Left lung (tissue), 10 donors: ENCODE results near the gene IGDCC3. TPM values are rescaled to one million over a fixed set of nuclear protein-coding genes. Genes with fewer than 3 reads are reported as not detected.

Experiments
- ATAC-seq: fragments of 200-7000 bp; cut with Tn5 transposase; one replicate; pipeline ENCODE4 v1.9.1; 2020; ENCODE audit warnings: moderate library complexity
- DNase-seq, 4 donors: peaks; one replicate each; pipeline ENCODE4 v3.0.0-alpha.2; 2013 to 2020
- H3K27ac ChIP-seq, 2 donors: fragments of 200-600 bp; sonication (generic) in 1 of 2; one replicate each; pipeline versions ENCODE4 v1.5.0 to v1.8.0; 2020 to 2021
- H3K27me3 ChIP-seq, 2 donors: fragments of 200-600 bp; sonication (generic) in 1 of 2; one replicate each; pipeline versions ENCODE4 v1.5.0 to v1.8.0; 2020 to 2021
- H3K36me3 ChIP-seq, 2 donors: fragments of 200-600 bp; sonication (generic) in 1 of 2; one replicate each; pipeline versions ENCODE4 v1.5.0 to v1.8.0; 2020 to 2021
- H3K4me1 ChIP-seq, 2 donors: fragments of 200-600 bp; one replicate each; pipeline ENCODE4 v1.8.0; 2021
- H3K4me3 ChIP-seq, 2 donors: fragments of 200-600 bp; sonication (generic) in 1 of 2; one replicate each; pipeline versions ENCODE4 v1.5.0 to v1.8.0; 2020 to 2021; ENCODE audit warnings: mild to moderate bottlenecking in 1 of 2
- H3K9me3 ChIP-seq, 2 donors: fragments of 200-600 bp; sonication (generic) in 1 of 2; one replicate each; pipeline versions ENCODE4 v1.5.0 to v1.8.0; 2020 to 2021
- CTCF ChIP-seq, 2 donors: fragments of 200-600 bp; sonication (generic) in 1 of 2; IDR thresholded peaks; one replicate each; pipeline versions ENCODE4 v1.5.0 to v1.8.0; 2021; ENCODE audit warnings: antibody characterized with exemption in 2 of 2
- intact Hi-C, 2 donors: fragments of 100-400 bp; cut with DNase I; formaldehyde crosslinking; loops; one replicate each; pipeline versions ENCODE4 v1.11.2 to v1.14.2; 2022
- polyA plus RNA-seq, 6 donors: library from polyadenylated mRNA; unstranded; fragments of 120-200 nt; gene quantifications; one replicate each; pipeline ENCODE4 v1.2.1, GENCODE V29; 2013; ENCODE audit not compliant: insufficient read length in 6 of 6
- total RNA-seq, 2 donors: library from RNA; stranded (reverse); fragmentation: NEBNext Ultra II Directional; extraction: Animal tissue kit (Norgen Biotek cat#: 25700); gene quantifications; one replicate each; pipeline ENCODE4 v1.2.1, GENCODE V29; 2021
- donor health status: DM: no; HTN: yes; CAD: no.
- donor health status: DM: no; HTN: no; CAD: no.

Gene IGDCC3
- total and polyA plus RNA-seq, 8 donors = 0.20 to 12.8 (median 11.5) TPM; not detected in 1

GRCh38 chr15:65303687-65304380, 74.0 kb downstream of the IGDCC3 start:
- Histone ChIP-seq H3K9me3 (no peaks in the 10 kb centered on the region), H3K4me1 (peaks cover 4 to 26% of the 10 kb centered on the region in 2 donors), H3K4me3 (peak overlapping the region; percentile 48), H3K27ac (peak overlapping the region; percentile 90 to 92), H3K36me3 (no peaks in the 10 kb centered on the region), H3K27me3 (no peaks in the 10 kb centered on the region)
- ATAC-seq (peak; percentile 72), DNase-seq (peak in 2 of 4 donors; percentile 72 to 76)
- intact Hi-C loops = no loop called here
- TF ChIP-seq CTCF (IDR thresholded peaks at IDR 0.05) = no peak

DNA sequence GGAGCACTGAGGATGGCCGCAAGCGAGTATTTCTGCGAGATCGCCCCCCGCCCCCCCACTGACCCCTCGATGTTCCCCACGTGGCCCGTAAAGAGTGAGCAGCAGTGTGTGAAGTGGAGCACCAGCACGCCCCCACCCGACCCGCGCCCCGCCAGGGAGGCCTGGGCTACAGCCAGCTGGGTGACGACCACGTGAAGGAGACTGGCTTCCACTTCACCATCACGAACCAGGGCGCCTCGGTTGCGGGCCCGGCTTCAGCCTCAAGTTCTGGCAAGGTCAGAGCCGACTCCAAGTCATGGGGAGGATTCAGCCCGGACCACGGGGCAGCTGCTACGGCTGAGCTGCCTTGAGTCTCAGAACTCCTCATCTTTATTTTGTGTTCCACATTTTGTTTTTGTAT, 75.7 kb downstream of the IGDCC3 start:
- H3K4me1 ChIP-seq = peaks cover 4 to 36% of the 10 kb centered on the region in 2 donors
- ATAC-seq (no peak), DNase-seq (no peak)
- no peaks in the 10 kb centered on the region for H3K36me3 ChIP-seq
- no peaks in the 10 kb centered on the region for H3K27me3 ChIP-seq
- H3K4me3 ChIP-seq = no peak overlapping the region
- intact Hi-C loops = no loop called here
- H3K9me3 ChIP-seq = no peaks in the 10 kb centered on the region
- no peak for TF ChIP-seq CTCF (IDR thresholded peaks at IDR 0.05)
- no peak overlapping the region for H3K27ac ChIP-seq

DNA sequence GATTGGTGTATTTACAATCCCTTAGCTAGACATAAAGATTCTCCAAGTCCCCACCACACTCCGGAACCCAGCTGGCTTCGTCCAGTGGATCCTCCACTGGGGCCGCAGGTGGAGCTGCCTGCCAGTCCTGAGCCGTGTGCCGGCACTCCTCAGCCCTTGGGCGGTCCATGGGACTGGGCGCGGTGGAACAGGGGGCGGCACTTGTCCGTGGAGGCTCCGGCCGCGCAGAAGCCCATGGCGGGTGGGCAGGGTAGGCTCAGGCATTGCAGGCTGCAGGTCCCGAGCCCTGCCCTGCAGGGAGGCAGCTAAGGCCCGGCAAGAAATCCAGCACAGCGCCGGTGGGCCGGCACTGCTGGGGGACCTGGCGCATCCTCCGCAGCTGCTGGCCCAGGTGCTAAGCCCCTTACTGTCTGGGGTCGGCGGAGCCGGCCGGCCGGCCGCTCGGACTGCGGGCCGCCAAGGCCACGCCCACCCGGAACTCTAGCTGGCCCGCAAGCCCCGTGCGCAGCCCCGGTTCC, 76.8 kb downstream of the IGDCC3 start:
- Histone ChIP-seq H3K27me3 (no peaks in the 10 kb centered on the region), H3K4me3 (no peak overlapping the region), H3K4me1 (peaks cover 4 to 44% of the 10 kb centered on the region in 2 donors), H3K36me3 (no peaks in the 10 kb centered on the region), H3K27ac (no peak overlapping the region), H3K9me3 (no peaks in the 10 kb centered on the region)
- DNase-seq = no peak
- intact Hi-C loops = no loop called here
- no peak for ATAC-seq
- no peak for TF ChIP-seq CTCF (IDR thresholded peaks at IDR 0.05)

GRCh38 chr15:65298731-65299130, 79.1 kb downstream of the IGDCC3 start:
- intact Hi-C loops = no loop called here

More at GRCh38 chr15:65298731-65299130, 79.1 kb downstream of the IGDCC3 start:
- no peak for TF ChIP-seq CTCF (IDR thresholded peaks at IDR 0.05)
- Histone ChIP-seq H3K4me1 (peaks cover 4 to 39% of the 10 kb centered on the region in 2 donors), H3K4me3 (no peak overlapping the region), H3K27me3 (no peaks in the 10 kb centered on the region), H3K9me3 (no peaks in the 10 kb centered on the region), H3K36me3 (no peaks in the 10 kb centered on the region), H3K27ac (no peak overlapping the region)
- ATAC-seq (no peak), DNase-seq (no peak)
